ENCODE measurements around the gene SLC25A6.
"Not testable (repeated sequence)": the region's sequence is repeated elsewhere in the genome, so short reads cannot be mapped to it uniquely, and the experiment has no call there.

The SLC25A6 gene

GRCh38 chrX:1389181-1389992 lies 2.5 kb downstream of the SLC25A6 start:
- DNase-seq = no peak

GRCh38 chrX:1388651-1389050 lies 3.3 kb downstream of the SLC25A6 start:
- DNase-seq = no peak

GRCh38 chrX:1387141-1387776 lies 4.7 kb downstream of the SLC25A6 start:
- no peak for DNase-seq

GRCh38 chrX:1386338-1387127 lies 5.4 kb downstream of the SLC25A6 start:
- no peak for DNase-seq

GRCh38 chrX:1385253-1386223 lies 6.4 kb downstream of the SLC25A6 start:
- no peak for DNase-seq

- no peak for DNase-seq
Measured at GRCh38 chrX:1384658-1385252, 7.2 kb downstream of the SLC25A6 start.

GRCh38 chrX:1380672-1381233 lies 11.2 kb downstream of the SLC25A6 start:
- DNase-seq = no peak

- DNase-seq = no peak
Measured at GRCh38 chrX:1378306-1378759, 13.6 kb downstream of the SLC25A6 start.

- no peak for DNase-seq
Measured at GRCh38 chrX:1368385-1368698, 23.6 kb downstream of the SLC25A6 start.

GRCh38 chrX:1366363-1366762 lies 25.6 kb downstream of the SLC25A6 start:
- not testable (repeated sequence) for DNase-seq

- no peak for DNase-seq
Measured at GRCh38 chrX:1361910-1362309, 30.0 kb downstream of the SLC25A6 start.

GRCh38 chrX:1361275-1361674 lies 30.6 kb downstream of the SLC25A6 start:
- DNase-seq = no peak

GRCh38 chrX:1360171-1360570 lies 31.7 kb downstream of the SLC25A6 start:
- no peak for DNase-seq

GRCh38 chrX:1359477-1359873 lies 32.4 kb downstream of the SLC25A6 start:
- no peak for DNase-seq

GRCh38 chrX:1358793-1359476 lies 33.0 kb downstream of the SLC25A6 start:
- no peak for DNase-seq

GRCh38 chrX:1357993-1358392 lies 33.9 kb downstream of the SLC25A6 start:
- no peak for DNase-seq

- DNase-seq = no peak
Measured at GRCh38 chrX:1355131-1356046, 36.5 kb downstream of the SLC25A6 start.

- no peak for DNase-seq
Measured at GRCh38 chrX:1354036-1355019, 37.6 kb downstream of the SLC25A6 start.
